GM18858 (cell line): ENCODE measurements around the gene PCOLCE2.

ENCODE experiments used
- ATAC-seq: cut with Tn5 transposase; IDR thresholded peaks from one replicate; pipeline ENCODE4 v1.9.1; 2021; ENCODE audit not compliant: unreplicated experiment

The PCOLCE2 gene

DNA sequence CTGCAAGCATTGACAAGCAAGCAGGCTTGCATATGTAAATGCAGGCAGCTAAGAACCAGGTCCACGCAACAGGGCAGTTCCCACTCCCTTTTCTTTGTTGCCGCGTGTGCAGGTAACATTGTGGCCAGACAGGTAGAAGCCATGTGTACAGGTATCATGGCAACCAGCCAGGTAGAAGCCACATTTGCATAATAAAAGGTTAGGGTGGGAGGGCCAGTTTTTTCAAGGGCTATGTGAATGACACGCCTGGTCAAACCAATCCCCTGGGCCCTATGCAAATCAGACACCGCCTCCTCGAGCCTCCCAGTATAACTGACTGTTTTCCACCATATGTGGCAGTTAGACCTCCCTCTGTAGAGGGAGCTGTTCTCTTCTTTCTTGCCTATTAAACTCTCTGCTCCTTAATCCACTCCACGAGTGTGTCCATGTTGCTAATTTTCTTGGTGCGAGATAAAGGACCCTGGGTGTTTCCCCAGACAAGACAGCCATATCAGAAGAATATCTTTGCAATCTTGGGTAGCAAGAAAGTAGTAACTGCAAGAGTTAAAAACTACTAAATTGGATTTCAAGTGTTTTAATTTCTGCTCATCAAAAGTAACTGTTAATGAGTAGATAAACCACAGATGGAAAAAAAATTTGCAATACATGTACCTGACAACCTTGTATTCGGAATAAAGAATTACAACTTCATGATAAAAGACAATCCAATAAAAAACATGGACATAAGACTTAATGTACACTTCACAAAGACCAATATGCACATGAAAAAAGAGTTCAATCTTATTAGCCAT, 21.8 kb downstream of the PCOLCE2 start:
- no peak for ATAC-seq

DNA sequence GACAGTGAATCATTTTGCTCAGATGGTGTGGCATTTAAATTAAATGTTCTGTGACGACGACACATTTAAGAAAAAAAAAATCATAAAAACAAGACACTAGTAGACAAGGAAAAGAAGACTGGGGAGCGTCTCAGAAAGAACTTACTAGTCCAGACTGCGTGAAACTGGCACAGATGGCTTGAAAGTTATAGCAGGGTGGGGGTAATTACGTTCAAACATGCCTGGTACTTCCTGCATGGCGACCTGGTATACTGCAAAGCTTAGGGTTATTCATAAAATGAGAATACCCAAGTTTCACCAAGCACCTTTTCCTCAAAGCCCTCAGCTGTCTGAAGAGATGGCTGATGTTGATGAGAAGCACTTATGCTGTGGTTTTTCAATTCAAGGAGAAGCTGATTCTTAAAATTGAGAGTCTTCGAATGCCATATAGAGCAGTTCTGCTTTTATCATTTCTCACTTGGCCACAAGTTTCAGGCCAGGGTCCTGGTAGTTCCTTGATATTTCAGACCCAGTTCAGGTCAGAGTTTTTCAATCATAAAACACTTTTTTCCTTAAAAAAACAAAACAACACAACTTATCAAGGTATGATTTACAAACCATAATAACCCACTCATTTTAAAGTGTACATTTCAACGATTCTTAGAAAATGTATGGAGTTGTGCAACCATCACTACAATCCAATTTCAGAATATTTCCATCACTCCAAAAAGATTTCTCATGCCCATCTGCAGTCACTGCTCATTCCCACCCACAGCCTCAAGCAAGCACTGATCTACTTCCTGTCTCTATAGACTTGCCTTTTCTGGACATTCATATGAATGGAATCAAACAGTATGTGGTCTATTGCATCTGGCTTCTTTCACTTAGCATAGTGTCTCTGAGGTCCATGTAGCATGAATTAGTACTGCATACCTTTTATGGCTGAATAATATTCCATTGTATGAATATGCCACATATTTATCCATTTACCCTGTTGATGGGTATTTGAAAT, 24.7 kb downstream of the PCOLCE2 start:
- no peak for ATAC-seq

DNA sequence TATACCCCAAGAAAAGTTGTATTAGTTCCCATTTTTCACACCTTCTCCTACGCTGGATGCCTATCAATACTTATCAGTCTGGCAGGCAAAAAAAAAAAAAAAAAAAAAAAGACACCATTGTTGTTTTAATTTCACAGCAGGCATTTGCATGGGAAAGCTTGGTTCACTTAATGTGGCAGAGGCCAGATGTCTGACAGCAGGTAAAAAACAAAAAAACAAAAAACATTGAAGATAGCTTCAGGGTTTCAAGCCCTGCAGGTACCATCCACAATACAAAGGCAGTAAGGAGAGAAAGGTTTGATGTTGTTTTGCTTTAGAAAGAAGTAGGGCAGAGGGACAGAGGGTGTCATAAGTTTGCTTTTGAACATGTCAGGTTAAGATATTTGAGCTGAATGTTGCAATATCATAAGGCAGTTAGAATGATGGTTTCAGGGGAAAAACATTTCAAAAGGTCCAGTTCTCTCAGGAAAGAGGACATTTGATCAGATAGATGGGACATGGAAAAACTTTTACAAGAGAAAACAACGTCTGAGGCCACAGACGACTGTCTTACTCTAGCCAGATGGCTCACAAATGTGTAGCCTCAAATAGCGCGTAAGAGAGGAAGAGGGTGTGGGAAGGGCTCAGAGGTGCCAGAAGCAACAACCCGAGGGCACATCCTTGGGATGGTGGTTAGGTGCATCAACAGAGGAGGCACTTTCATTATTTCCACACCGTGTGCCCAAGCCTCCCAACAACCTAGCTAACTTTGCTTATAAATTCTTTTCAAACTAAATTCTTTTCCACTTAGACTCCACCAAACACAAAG, 25.7 kb downstream of the PCOLCE2 start:
- ATAC-seq, result no peak

DNA sequence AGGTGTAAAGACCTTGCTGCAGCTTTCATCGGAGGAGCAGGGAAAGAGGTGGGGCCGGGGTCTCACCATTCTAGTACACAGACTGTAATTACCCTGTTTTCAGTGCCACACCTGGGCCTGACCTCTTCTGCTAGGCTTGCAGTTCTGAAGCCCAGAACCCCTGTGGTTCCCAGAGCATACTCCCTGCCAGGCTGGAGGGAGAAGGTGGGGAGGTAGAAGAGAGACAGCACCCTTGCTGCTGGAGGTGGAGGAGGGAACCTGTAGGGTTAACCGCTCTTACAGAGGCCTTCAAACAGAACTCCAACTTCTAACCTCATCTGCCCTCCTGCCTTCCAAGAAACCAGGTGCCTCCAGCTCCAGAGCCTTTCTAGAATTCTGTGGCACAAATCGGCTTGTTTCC, 27.0 kb downstream of the PCOLCE2 start:
- no peak for ATAC-seq

DNA sequence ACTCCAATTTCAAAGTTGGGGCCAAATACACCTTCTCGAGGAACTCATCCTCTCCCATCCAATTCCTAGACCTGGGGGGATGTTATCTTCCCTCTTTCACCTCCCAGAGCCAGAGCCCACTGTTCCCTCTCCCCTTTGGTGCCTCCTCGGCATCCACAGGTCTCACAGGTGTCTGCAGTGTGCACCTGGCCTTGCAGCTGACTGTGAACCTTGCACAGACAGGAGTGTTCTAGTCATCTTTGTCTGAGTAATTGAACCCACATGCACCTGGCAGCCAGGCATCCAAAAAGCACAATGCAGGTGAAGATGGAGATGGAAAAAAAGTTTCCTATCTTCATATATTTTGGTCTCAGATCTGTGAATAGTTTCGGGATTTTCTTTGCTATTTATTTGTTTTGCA, 30.8 kb downstream of the PCOLCE2 start:
- ATAC-seq, result no peak

DNA sequence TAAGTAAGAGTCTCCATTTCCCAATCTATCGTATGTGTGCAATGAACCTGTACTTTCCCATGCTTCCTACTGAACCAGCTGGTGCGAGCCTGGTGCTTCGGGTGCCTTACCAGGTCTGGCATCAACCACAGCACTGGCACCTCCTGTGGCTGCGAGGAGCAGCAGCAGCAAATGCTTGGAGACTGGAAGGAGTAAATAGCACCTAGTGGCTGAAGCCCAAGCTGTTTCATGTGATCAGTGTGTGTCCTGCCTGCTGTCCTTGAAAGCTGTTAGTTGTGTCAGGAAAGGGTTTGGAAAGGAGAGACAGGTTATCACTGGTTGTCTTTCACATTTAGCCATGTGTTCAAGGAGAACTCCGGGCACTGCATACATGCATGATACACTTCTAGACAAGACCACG, 31.8 kb downstream of the PCOLCE2 start:
- no peak for ATAC-seq

DNA sequence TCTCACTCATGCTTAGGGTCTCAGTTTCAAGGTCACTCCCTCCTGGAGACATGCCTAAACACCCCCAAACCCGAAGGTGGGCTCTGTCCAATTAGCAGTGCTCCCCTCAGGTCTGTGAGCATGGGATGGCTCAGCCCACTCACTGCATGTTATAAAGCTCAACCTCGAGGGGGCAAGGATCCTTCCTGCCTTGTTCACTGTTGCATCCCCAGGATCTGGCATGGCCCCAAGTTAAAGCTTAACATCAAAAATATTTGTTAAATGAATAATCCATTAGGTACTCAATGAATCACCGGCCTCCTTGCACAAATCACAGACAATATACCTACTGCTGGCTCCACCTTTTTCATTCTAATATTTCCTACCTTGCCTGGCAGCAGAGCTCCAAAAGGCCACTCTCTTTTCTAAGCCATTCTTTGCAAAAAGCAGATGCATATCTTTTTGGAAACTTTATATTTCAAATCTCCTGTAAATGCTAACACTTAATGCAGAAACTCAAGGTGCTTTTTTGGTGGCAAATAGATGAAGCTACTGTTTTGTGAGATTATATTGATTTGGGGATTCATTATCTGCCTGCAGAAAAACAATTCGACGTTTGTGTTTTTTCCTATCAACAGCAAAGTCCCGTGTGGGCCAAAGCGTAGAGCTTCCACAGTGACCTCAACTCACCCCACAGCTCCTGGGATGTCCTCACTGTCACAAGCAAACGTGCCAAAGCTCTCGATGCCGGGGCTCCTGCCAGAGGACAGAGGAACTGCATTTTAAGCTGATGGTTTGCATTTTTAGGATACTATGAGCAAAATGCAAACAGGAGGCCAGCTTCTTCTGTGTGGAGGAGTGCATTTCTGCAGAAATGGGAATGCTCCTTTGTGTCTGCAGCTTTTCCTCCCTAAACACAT, 35.4 kb downstream of the PCOLCE2 start:
- no peak for ATAC-seq

DNA sequence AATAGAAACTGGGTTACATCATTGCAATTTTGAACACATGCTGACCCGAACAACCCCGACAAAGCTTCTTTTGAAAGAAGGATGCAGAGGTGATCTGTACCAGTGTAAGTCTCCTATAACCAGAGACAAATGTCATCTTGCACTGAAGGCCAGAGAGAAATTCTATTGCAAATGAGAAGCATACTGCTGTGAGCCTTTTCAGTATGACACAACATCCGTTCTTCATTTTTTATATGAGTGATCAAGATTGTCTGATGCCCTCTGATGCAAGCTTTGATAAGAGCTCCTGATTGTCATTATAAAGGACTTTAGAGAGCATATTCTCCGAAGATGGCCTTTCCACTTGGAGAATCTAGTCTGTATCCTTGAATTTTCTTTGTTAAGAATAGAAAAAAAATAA, 36.9 kb downstream of the PCOLCE2 start:
- ATAC-seq, result no peak

DNA sequence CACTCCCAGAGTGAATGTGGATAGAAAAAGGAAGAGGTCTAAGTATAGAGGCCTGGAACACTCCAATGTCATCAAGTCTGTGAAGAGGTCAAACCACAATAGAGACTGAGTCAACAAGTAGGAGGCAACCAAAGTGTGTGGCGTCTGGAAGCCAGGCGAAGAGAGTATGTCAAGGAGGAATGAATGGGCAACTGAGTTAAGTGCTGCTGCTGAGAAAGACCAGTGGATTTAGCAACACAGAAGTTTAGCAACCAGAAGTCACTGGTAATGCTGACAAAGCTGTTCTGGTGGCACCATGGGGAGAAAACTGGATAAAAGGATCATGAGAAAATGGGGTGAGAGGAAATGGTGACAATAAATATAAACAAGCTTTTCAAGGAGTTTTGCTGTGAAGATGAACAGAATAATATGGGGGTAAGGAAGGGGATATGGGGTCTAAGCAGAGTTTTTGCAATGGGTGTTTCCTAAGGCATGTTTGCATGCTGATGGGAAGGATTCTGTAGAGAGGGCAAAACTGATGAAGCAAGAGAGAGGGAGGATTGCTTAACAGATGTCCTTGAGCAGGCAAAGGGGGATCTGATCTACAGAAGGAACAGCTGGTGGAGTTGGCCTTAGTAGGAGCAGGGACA, 38.4 kb downstream of the PCOLCE2 start:
- no peak for ATAC-seq

DNA sequence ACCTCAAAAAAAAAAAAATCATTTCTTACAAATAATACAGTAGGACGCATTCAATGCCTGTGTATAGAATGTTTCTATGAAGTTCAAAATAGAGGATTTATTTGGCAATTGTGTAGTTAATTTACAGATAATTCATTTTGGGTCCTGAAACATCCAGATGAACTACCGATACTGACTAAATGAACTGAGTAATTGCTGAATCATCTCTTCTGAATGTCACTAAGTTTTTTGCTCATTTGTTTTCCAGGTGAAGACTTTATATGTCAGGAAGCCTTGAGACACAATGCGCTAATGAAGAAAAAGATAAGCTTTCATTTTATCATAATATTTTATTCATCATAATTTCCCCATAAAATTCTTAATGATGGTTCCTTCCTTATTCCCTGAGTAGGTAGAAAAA, 39.7 kb downstream of the PCOLCE2 start:
- ATAC-seq, result no peak

DNA sequence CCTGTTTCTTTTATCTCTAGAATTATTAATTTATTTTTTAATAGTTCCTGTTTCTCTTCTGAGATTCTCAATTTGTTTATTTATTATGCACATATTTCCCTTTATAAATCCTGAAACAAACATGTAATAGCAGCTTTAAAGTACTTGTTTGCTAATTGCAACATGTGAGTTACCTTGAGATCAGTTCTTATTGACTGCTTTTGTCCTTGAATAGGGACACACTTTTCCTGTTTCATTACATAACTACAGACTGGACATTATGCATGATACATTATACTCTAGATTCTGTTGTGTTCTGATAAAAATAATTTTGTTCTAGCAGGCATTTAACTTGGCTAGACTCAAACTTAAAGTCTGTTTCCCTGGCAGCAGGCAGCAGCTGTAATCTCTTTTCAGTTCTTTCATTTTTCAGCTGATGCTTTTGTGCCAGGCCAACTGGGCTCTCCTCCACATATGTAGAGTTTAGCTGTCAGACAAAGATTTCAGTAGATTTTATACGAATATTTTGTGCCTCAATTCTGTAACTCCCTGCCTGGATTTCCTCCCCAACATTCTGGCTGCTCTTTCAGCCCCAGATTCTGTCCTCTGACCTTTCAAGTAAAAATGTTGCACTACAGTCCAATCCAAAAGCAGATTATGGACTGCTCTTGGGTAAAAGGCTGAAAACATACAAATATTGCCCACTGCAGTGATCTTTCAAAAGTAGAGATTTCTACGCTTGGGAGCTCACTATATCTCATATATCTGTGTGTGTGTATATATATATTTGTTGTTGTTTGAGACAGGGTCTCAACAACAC, 41.9 kb downstream of the PCOLCE2 start:
- ATAC-seq, result no peak

DNA sequence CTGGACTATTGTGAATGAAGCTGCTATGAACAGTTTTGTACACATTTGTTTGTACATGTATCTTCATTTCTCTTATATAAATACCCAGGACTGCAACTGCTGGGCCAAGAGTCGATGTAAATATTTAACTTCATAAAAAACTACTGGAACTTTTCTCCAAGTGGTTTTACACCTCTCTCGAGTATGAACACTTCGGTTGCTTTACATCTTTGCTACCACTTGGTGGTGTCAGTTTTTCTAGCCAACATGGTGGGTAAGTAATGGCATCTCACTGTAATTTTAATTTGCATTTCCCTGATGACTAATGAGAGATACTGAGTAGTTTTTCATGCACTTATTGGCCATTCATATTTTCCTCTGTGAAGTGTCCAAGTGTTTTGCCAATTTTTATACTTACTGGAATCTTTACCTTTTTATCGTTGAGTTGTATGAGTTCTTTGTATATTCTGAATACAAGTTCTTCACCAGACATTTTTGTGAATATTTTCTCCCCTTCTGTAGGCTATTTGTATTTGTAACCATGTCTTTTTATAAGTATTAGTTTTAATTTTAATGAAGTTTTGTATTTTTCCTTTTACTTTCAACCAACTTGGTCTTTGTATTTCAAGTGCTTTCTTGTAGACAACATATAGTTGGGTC, 44.4 kb downstream of the PCOLCE2 start:
- ATAC-seq, result no peak

DNA sequence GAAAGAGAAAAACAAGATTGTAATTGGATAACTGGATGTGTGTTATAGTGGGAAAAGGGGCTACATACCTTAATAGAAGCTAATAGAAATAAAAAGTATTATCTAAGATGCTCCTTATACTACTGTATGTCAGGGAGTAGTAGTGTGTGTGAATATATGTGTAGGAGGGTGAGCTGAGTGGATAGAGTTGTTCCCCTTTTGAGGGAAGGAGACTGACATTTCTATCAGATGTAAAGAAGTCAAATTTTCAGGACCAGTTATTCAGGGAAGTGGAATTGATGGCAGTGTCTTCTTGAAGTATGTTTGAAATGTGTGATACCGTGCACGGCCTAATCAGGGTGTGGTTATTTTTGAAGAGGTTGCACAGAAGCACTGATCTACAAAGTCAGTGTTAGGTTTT, 49.1 kb downstream of the PCOLCE2 start:
- ATAC-seq, result no peak

DNA sequence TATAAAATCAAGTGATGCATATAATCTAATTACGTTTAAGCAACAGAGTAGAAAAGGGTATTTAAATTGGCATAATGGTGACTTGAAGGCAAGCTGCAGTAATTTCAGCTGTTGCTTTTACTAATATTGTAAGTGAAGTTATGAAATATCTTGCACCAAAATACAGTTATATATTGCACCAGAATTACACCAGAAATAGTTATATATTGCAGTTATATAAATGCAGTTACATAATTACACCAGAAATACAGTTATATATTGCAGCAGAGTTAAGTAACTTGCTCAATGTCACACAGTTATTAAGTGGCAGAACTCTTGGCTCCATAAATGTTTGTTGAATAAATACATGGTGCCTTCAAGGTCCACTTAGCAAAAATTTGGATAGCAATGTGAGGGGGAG, 51.4 kb downstream of the PCOLCE2 start:
- ATAC-seq, result no peak

DNA sequence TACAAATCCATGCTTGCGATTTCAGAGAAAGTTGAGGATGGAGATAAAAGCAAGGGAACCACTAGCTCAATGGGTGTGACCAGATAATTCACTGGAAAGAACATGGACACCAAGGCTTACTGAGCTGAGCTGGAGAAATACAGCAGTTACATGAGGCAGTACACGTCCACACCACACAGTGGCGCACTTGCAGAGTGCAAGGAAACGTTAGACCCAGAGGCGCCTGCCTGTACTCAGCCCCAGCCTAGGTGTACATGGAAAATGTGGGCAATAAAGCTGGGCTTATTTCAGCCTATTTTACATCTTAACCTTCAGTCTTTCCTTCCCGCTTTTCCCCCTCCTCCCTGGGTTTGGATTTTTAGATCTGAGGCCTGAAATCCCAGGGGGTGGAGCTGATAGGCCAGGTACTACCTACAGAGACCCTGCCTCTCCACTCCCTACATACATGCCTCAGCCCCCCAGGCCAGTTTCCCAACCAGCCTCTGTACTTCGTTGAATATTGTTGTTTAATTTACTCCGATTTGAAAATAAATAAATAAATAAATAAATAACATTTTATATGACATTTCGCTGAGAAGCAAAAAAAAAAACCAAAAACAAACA, 60.1 kb downstream of the PCOLCE2 start:
- ATAC-seq, result peak; percentile 98

DNA sequence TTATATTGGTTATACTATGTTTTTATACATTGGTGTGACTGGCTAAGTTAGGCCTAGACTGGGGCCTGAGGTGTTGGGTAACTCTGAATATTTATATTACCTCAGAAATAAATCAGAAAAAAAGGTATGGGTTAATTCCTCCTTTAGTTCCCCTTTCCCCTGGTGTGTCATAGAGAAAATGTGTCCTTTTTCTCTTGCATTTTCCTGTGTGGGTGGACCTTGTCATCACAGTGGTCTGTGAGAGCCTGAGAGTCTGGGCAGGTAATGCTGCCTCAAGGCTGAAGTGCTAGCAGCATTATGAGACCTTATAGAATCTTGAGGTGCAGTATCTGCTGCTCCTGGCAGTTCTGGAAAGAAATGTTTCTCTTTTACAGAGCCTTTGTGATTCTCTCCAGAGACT, 69.7 kb downstream of the PCOLCE2 start:
- ATAC-seq, result no peak

DNA sequence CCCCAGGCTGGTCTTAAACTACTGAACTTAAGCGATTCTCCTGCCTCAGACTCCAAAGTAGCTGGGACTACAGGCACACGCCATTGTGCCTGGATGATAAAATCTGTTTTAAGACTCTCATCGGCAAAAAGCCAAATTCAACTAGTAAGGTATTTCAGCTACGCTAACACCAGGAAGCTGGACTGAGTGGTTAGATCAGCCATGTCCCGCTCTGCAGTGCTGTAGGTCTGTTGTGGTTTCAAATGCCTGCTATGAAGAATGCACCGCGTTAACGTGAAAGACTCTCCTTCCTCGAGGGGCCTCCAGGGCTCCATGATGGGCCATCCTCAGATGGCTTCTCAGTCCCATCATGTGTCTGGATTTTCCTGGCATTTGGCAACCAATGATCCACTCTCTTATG, 70.2 kb downstream of the PCOLCE2 start:
- no peak for ATAC-seq

DNA sequence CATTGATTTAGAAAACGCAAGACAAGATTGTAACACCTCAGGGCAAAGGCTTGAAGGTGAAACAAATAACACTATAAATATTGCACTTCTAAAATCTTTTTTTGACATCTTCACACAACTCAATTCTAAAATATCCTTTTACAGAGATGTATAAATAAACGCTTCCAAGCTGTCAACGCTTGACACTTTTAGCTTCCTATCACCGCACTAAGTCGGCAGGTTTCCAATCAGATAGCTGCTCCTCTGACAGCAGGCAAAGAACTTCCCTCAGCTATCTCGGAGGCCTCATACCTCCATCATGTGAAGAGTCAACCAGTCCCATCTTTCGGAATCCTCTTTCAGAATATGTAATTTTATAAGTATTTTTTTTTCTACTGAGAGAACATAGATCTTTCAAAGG, 71.0 kb downstream of the PCOLCE2 start:
- no peak for ATAC-seq
